HG03196 (cell line): ENCODE measurements around the gene ZC3H4.
"Not testable (repeated sequence)": the region's sequence is repeated elsewhere in the genome, so short reads cannot be mapped to it uniquely, and the experiment has no call there.

Source experiments
- ATAC-seq: cut with Tn5 transposase; IDR thresholded peaks from one replicate; pipeline ENCODE4 v1.9.1; 2021; ENCODE audit not compliant: unreplicated experiment

ZC3H4 gene

DNA sequence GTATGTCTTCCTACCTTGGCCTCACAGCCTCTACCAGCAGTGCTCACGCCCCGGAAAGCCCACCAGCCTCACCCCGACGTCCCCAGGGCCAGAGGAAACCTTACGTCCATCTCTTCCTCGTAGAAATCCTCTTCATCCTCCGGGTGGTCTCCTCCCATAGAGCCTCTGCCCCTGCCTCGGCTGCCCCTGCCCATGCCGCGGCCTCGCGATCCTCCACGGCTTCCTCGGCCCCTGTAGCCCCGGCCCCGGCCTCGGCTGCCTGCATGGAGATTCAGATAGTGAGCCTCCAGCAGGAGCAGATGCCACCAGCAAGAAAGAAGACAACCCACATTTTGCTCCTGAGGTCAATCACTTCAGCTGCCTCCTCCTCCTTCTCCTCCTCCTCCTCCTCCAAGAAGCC, 27.3 kb downstream of the ZC3H4 start:
- ATAC-seq: no peak

DNA sequence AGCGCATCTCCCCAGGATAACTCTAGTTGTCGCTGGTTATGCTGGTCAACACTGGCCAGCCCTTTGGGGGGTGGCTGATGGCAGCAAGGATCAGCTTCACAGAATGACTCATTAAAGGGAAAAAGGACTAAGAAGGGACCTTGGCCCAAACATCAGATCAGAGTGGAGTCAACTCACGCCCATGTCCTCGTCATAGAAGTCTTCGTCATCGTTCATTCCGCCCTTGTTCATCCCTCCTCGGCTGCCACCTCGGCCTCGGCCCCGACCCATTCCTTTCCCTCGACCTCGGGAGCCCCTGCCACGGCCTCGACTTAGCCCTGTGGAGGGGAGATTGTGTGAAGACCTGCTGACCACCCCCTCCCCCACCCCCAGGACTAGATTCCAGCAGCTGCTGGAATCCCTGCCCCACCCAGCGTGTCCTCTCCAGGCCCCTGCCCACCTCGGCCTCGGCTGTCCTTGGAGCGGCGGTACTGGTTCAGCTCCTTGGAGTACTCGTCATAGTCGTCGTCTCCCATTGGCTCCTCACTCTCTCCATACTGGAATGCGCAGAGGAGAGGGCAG, 28.6 kb downstream of the ZC3H4 start:
- ATAC-seq: no peak

DNA sequence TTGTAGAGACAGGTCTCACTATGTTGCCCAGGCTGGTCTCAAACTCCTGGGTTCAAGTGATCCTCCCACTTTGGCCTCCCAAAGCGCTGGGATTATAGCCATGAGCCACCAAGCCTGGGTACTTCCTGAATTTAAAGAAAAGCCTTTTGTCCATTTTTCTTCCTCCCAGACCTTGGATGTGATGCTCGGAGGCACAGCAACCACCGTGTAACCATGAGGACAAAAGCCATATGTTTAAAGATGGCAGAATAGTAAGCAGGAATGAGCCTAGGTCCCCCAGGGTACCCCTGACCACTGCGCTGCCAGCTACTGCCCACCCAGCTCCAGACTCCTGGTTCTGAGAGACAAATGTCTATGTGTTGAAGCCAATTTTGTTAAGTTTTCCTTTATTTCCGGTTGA, 31.1 kb downstream of the ZC3H4 start:
- no peak for ATAC-seq

DNA sequence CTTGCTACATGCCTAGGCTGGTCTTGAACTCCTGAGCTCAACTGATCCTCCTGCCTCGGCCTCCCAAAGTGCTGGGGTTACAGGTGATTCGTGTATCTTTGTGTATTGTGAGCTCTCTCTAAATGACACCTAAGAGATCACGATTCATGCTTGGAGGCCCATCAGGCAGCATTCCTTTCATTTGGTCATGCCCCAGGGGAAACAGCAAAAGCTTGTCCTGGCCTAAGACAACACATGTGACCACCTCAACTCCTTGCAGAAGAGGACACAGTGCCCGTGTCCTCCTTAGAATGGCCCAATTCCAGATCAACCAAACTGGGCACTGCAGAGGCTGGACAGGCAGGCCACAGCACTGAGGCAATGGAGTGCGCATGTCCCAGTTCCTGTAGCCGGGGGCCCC, 32.5 kb downstream of the ZC3H4 start:
- ATAC-seq: no peak

DNA sequence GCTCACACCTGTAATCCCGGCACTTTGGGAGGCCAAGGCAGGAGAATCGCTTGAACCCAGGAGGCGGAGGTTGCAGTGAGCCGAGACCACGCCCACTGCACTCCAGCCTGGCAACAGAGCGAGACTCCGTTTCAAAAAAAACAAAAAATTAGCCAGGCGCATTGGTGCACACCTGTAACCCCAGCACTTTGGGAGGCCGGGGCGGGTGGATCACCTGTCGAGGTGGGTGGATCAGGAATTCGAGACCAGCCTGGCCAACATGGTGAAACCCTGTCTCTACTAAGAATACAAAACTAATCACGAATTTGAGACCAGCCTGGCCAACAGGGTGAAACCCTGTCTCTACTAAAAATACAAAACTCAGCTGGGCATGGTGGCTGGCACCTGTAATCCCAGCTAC, 35.2 kb downstream of the ZC3H4 start:
- ATAC-seq: not testable (repeated sequence)

DNA sequence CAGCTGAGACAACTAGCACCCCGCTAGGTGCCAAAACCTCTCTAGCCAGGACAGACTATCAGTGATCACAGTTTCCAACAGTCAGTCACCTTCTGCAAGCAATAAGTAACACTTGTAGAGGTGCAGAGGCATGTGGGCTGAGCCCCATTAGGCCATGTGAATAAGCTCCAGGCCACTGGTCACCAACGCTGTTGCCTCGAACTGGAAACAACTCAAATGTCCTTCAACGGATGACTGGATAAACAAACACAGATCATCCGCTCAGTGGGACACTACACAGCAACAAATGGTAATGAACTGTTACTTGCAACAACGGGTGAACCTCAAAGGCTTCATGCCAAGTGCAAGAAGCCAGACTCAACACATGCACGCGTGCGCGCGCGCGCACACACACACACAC, 37.6 kb downstream of the ZC3H4 start:
- no peak for ATAC-seq

DNA sequence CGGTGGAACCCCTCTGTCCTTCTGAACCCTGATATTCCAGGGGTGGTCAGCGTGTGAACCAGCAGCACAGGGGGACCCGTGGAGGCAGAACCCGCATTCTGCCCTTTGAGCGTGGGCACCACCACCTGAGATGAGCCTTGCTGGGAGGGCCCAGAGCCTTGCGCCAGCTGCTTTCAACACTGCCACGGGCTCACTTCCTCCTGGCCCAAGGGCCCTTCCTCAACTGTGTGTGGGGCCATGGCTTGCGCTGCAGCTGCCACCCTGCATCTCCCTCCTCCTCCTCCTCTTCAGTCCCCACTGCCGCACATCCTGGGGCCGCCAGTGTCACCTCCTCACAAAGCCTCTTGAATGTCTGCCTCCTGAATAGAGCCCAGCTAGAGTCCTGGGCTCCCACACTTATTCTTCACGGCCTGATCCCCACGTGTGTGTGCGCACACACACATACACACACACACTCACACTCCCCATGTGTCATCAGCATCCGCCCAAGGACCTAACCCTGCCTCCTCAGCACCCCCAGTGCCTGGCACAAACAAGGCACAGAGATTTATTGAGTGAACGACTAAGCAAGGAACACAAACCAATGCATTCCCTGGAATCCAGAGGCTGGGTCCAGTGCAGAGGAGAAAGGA, 38.3 kb downstream of the ZC3H4 start:
- ATAC-seq: no peak

DNA sequence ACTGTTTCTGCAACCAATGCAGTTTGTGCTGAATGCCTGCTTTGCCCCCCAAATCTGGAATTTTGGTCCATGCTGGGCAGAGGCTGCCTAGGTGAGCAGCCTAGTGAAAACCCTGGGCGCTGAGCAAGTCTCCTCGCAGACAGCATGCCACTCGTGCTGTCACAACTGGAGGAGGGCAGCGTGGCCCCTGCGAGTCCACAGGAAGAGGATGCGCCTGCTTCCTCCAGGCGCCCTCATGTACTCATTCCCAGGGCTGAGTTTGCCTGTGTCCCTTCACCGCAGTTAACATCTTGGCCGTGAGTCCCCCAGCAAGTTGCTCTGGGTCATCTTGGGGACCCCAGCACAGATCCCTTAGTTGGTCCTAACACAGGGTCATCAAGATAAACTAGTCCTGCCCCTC, 39.0 kb downstream of the ZC3H4 start:
- ATAC-seq: no peak

DNA sequence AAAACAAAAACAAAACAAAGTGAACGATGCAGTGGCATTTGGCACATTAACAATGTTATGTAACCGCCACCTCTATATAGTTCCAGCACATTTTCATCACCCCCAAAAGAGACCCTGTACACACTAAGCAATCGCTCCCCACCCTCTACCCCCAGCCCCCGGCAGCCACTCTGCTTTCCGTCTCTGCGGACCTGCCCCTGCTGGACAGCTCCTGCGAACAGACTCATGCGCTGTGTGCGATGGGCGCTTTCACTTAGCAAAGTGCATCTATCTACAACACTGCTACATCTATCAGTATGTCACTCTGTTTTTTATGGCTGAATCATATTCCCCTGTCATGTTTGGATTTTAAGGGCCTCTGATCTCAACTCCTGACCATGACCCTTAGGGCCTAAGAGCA, 40.0 kb downstream of the ZC3H4 start:
- ATAC-seq: no peak

DNA sequence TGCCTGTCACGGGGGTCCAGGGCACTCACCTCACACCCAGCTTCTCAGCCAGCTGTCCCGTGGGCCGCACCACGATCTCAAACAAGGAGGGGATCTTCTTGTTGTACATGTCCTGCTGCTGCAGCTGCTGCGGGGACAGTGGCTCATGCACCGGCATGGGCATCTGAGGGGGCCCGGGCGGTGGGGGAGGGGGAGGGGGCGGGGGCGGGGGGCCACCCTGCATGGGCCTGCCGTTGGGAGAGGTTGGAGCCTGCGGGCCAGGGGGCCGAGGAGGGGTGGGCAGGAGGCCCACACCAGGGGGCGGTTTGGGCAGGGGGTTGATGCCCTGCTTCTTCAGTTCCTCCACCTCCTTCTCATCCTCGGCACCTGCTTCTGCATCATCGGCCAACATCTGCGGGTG, 41.3 kb downstream of the ZC3H4 start:
- ATAC-seq: no peak

DNA sequence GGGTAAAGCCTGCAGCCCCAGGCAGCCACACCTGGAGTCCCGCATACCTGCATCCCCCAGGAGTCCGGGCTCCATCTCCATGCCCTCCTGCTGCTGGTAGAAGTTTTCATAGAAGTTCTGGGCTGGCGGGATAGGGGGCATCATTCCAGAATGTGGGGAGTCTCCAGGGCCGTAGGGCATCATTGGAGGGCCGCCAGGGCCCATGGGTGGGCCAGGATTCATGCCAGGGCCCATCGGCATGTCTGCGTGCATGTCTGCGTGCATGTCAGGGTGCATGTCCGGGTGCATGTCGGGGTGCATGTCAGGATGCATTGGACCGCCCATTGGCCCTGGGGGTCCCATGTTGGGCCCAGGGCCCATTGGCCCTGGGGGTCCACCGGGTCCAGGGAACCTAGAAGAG, 41.8 kb downstream of the ZC3H4 start:
- no peak for ATAC-seq

DNA sequence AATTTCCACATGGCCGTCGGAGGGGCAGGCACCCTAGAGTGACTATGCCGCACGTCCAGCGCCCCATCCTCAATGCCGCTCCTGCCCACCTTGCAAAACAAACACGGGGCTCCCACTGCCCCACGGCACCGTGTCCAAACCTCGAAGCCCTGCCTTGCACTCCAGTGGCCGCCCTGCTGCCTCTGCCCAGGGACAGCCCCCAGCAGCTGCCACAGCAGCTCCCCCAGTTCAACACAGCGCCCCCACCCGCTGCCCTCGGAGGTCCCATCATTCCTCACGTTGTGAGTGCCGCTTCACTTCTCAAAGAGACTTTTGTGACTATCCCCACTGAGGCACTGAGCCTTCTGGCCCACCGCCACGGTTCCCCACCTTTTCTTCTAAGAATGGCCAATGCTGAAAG, 42.8 kb downstream of the ZC3H4 start:
- ATAC-seq: no peak

DNA sequence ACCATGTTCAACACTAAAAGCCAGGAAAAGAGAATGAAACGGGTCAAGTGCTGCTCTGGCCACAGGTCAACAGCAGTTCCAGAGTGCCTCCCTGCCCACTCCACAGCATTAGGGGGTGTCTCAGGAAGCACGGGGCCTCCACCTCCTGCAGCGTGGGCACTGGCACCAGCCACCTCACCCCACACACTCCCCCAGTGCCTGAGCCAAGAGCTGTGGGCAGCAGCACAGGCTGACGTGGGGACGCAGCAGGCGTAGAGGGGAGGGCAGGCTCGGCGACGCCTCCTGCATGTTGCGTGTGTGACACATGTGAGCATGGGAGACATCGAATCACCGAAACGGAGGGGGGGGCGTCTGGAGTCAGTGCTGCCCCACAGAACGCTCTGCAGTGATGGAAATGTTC, 43.8 kb downstream of the ZC3H4 start:
- ATAC-seq: no peak

DNA sequence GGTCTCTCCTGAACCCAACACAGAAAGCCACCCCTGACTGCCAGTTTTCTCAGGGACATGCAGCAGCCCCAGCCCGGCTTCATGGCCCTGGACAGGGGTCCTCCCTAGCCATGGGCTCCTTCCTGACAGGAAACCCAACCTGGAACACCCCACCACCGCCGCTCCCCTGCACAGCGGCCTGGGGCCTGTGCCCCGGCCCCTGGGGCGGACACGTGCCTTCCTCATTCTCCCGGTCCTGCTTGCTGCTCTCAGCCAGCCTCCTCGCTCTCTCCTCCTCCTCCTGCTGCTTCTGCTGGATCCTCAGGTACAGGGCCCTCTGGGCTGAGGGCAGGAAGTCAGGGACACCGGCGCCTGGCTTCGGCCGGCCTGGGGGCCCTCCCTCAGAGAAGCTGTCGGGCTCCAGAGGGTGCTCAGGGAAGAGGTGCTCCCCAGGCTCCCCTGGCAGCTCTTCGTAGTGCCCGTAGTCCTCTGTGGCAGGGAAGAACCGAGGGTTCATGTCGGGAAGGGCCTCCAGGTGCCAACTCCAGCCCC, 44.6 kb downstream of the ZC3H4 start:
- ATAC-seq: no peak

DNA sequence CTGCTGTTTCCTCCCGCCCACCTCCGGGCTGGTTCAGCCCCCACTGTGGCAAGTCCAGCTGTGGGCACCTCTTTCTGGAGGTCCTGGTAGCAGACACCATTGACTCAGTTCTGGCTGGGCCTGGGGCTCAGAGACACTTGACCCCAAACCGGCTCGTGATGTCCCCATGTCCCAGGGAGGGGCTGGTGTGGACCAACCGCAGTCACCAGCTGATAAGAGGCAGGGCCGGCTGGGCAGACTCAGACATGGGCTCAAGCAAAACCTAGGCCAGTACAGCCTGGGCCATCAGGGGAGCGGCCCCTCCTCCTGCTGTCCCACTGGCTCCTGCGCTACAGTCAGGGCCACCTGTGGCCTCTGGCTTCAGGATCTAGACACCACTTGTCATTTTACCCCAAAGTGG, 45.3 kb downstream of the ZC3H4 start:
- no peak for ATAC-seq

DNA sequence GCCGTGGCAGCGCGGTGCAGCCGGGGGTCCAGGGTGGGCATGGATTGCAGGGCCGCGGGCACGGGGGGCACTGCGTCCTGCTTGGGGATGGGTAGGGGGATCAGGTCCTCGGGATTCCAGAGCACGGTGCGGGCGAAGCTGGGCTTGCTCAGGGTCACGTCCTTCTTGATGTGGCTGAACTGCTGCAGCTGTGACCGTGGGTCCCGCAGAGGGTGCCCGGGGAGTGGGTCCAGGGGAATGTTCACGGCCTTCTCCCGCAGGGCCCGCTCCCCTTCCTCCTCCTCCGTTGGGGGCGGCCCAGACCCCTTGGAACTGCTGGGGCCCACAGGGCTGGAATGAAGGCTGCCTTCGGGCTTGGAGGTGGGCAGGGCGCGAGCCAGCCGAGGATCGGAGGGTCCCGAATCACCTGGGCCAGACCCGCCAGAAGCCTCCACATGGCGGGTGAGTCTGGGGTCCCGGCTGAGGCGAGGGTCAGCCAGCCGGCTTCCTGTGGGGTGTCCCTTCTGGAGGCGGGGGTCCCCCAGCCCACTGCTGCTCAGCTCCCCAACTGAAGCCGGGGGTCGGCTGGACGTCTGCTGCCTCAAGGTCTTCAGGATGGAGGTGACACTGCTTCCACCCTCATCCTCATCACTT, 46.2 kb downstream of the ZC3H4 start:
- no peak for ATAC-seq

DNA sequence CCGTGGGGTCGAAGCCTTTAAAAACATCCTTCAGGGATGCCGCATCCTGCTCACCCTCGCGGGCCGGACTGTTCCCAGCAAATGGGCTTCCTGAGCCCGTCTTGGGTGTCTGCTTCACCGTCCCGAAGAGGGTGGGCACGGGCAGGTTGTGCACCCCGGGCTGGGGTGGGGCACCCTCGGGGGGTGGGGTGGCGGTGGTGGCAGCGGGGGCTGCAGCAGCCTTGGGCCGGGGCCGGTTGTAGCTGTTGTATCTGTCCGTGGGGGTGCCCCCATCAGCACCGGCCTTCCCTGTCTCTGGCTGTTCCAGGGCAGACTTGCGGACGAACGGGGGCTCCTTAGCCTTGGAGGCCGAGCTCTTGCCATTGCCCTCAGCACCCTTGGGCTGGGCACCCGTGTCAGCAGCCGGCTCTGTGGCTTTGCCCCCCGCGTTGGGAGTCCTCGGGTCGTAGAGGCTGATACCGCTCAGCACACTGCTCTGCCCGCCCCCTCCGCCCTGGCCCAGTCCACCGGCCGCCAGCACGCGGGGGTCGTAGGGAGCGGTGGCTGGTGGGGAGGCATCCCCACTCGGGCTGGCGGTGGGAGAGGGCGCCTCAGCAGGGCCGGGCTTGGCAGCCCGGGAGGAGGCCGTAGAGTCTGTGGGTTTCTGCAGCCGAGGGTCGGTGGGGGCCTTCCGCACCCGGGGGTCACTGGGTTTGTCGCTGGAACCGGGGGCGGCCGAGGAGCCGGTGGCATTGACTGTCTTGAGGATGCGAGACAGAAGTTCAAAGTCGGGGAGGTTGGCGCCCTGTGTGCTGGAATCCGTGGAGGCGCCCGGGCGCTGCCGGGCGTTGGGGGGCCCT, 47.0 kb downstream of the ZC3H4 start:
- no peak for ATAC-seq

DNA sequence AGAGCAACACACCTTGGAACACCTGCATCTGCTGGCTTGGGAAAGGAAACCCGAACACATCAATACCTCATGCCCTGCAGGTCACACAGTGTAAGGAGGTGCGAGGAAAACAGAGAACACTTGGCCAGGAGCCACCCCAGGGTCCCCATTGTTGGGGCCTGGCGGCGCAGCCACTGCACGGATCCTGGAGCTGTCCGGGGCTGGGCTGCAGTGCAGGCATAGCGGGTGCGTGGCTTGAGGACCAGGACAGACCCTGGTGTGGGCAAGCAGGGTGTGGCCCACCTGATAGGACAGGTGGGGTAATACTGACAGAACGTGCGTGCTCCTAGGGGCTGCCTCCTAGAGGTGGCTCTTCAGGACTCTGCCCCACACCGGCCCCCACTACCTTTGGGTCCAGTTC, 48.3 kb downstream of the ZC3H4 start:
- ATAC-seq: no peak

DNA sequence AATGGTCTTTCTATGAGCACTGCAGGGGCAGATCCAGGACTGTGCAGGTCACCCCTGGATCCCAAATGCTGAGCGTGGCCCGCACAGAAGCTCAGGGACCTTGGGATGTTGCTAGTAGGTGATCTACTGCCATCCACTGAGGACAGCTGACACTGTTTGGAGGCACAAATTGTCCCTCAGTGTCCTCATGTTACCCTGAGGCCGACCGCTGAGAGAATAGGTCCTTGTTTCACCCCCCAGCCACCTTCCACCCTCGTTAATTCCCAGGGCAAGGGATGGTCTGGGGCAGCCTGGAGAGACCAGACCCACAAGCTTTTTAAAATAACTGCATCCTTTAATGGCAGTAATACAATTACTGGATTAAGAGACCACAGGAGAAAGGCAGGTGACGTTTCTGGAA, 49.7 kb downstream of the ZC3H4 start:
- ATAC-seq: no peak

DNA sequence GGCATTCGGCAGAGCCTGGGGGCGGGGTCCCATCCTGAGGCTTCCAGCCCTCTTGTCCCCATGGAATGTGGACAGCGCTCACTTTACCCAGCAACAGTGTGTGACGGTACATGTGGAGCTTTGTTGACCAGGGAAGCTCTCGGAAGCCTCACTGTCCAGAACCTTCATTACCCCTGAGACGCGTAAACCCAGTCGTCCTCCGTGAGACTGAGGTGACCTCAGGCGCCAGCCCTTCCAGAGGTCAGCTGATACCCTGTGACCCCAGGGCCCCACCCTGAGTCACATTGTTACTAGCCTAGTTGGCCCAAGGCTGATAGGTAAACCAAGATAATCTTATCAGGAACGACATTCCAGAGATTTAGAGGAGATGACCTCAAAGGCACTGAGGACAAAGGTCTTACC, 55.0 kb downstream of the ZC3H4 start:
- no peak for ATAC-seq

DNA sequence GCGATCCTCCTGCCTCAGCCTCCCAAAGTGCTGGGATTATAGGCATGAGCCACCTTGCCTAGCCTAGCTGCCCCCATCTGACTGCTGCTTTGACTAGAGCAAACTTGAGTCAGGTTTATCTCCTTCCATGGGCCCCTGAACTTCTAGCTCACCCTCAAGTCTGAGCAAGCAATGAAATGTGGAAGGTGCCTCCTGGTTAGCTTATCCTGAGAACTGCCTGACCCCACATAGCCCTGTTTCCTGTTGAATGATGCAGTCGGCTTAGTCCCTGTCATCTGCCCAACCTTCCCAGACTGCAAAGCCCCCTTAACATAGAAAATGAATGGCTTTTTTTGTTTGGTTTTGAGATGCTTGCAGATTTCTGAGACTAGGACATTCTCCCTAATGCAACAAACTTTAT, 56.2 kb downstream of the ZC3H4 start:
- ATAC-seq: no peak

DNA sequence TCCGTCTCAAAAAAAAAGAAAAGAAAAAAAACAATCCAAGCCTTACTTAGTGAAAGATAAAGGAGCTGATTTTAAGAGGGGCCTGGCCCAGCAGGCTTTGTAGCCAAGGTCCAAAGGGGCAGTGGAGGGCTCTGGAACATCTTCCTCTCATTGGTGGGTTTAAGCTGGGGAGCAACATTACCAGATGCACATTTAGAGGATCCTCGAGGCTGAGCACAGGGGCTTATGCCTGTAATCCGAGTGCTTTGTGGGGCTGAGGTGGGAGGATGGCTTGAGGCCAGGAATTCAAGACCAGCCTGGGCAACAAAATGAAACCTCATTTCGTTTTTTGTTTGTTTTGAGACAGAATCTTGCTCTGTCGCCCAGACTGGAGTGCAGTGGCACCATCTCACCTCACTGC, 57.2 kb downstream of the ZC3H4 start:
- no peak for ATAC-seq
